ENCODE measurements around the gene MAGI2.

MAGI2 gene

GRCh38 chr7:78679112-78679876 is 774.2 kb downstream of the MAGI2 start:
- H3K9ac ChIP-seq (ENCODE audit: low read depth, low read length, poor library complexity), result no peak overlapping the region
- no peaks in the 10 kb centered on the region for H3K36me3 ChIP-seq (replicated peaks in 1 of 2; ENCODE audit: control insufficient read depth in 2 of 2, insufficient read depth in 2 of 2, low read length in 2 of 2)
- H3K18ac ChIP-seq (ENCODE audit: low read length), result no peak overlapping the region
- no peak overlapping the region for H2BK120ac ChIP-seq (ENCODE audit: low read depth, low read length)
- H3K4me2 ChIP-seq (ENCODE audit: insufficient read depth, low read length, poor library complexity, severe bottlenecking), result no peak overlapping the region
- no peak overlapping the region for H2BK15ac ChIP-seq (ENCODE audit: low read length)
- no peak overlapping the region for H4K8ac ChIP-seq (ENCODE audit: low read depth, low read length)
- no peak overlapping the region for H3K27ac ChIP-seq (replicated peaks; ENCODE audit: low read length)
- H3K14ac ChIP-seq (ENCODE audit: low read length), result no peak overlapping the region
- H2AK5ac ChIP-seq (ENCODE audit: low read depth, low read length), result no peak overlapping the region
- no peak overlapping the region for H2BK12ac ChIP-seq (ENCODE audit: low read length)
- H3K27me3 ChIP-seq (ENCODE audit: control insufficient read depth in 3 of 3, insufficient read depth in 3 of 3, low read depth in 1 of 3, low read length in 3 of 3), result no peaks in the 10 kb centered on the region
- no peak overlapping the region for H3K23ac ChIP-seq (ENCODE audit: low read depth, low read length, poor library complexity)
- no CpG with 5 or more reads among the region's 6 CpGs for WGBS, 2 donors (ENCODE audit: extremely low coverage in 2 of 2, insufficient read length in 2 of 2, insufficient replicate concordance in 1 of 2)
- H4K91ac ChIP-seq (ENCODE audit: low read depth, low read length, poor library complexity), result no peak overlapping the region
- no peak for DNase-seq (ENCODE audit: low spot score)
- no peaks in the 10 kb centered on the region for H3K4me1 ChIP-seq (ENCODE audit: control insufficient read depth in 2 of 2, insufficient read depth in 1 of 2, low read depth in 1 of 2, low read length in 2 of 2)
- H2AFZ ChIP-seq (ENCODE audit: low read length), result no peak overlapping the region
- H3K4ac ChIP-seq (ENCODE audit: low read length), result no peak overlapping the region
- no peaks in the 10 kb centered on the region for H3K79me1 ChIP-seq (ENCODE audit: low read depth, low read length)
- no peaks in the 10 kb centered on the region for H3K9me3 ChIP-seq (replicated peaks in 1 of 2; ENCODE audit: control insufficient read depth in 2 of 2, insufficient read depth in 1 of 2, low read depth in 1 of 2, low read length in 2 of 2)
- no peak overlapping the region for H3K4me3 ChIP-seq (ENCODE audit: low read length in 2 of 2)
- no peak overlapping the region for H2BK5ac ChIP-seq (ENCODE audit: low read length)

DNA sequence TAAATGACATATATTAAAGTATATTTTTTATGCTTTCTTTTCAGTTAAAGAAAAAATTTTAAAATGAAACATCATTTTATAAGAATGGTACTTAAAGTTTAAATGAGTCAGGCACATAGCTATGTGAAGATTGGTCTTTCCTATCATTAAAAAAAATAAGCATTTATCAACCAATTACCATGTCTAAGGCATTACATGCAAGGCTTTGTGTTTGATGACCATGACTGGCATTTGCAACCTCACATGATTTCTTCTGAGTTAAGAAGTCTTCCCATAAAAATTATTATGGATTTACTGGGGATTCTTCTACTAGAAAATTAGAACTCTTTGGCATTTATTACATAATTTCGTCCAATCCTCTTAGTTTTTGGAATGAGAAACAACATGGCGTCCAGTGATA is 776.1 kb downstream of the MAGI2 start:
- H2AFZ ChIP-seq (ENCODE audit: low read length), result no peak overlapping the region
- H3K4me3 ChIP-seq (ENCODE audit: low read length in 2 of 2), result no peak overlapping the region
- no peak overlapping the region for H4K8ac ChIP-seq (ENCODE audit: low read depth, low read length)
- H3K27ac ChIP-seq (replicated peaks; ENCODE audit: low read length), result no peak overlapping the region
- H3K4me2 ChIP-seq (ENCODE audit: insufficient read depth, low read length, poor library complexity, severe bottlenecking), result no peak overlapping the region
- H3K27me3 ChIP-seq (ENCODE audit: control insufficient read depth in 3 of 3, insufficient read depth in 3 of 3, low read depth in 1 of 3, low read length in 3 of 3), result no peaks in the 10 kb centered on the region
- H3K4me1 ChIP-seq (ENCODE audit: control insufficient read depth in 2 of 2, insufficient read depth in 1 of 2, low read depth in 1 of 2, low read length in 2 of 2), result no peaks in the 10 kb centered on the region
- no peaks in the 10 kb centered on the region for H3K79me1 ChIP-seq (ENCODE audit: low read depth, low read length)
- H3K18ac ChIP-seq (ENCODE audit: low read length), result no peak overlapping the region
- H3K36me3 ChIP-seq (replicated peaks in 1 of 2; ENCODE audit: control insufficient read depth in 2 of 2, insufficient read depth in 2 of 2, low read length in 2 of 2), result no peaks in the 10 kb centered on the region
- H2BK12ac ChIP-seq (ENCODE audit: low read length), result no peak overlapping the region
- no peak overlapping the region for H2BK5ac ChIP-seq (ENCODE audit: low read length)
- DNase-seq (ENCODE audit: low spot score), result no peak
- no peak overlapping the region for H3K23ac ChIP-seq (ENCODE audit: low read depth, low read length, poor library complexity)
- H3K9ac ChIP-seq (ENCODE audit: low read depth, low read length, poor library complexity), result no peak overlapping the region
- H3K4ac ChIP-seq (ENCODE audit: low read length), result no peak overlapping the region
- H2BK15ac ChIP-seq (ENCODE audit: low read length), result no peak overlapping the region
- no peak overlapping the region for H4K91ac ChIP-seq (ENCODE audit: low read depth, low read length, poor library complexity)
- H3K9me3 ChIP-seq (replicated peaks in 1 of 2; ENCODE audit: control insufficient read depth in 2 of 2, insufficient read depth in 1 of 2, low read depth in 1 of 2, low read length in 2 of 2), result no peaks in the 10 kb centered on the region
- no CpG with 5 or more reads among the region's 2 CpGs for WGBS, 2 donors (ENCODE audit: extremely low coverage in 2 of 2, insufficient read length in 2 of 2, insufficient replicate concordance in 1 of 2)
- no peak overlapping the region for H2BK120ac ChIP-seq (ENCODE audit: low read depth, low read length)
- no peak overlapping the region for H2AK5ac ChIP-seq (ENCODE audit: low read depth, low read length)
- no peak overlapping the region for H3K14ac ChIP-seq (ENCODE audit: low read length)

GRCh38 chr7:78675511-78675910 is 778.0 kb downstream of the MAGI2 start:
- Histone ChIP-seq H3K14ac (ENCODE audit: low read length) (no peak overlapping the region), H3K4me3 (ENCODE audit: low read length in 2 of 2) (no peak overlapping the region), H2AK5ac (ENCODE audit: low read depth, low read length) (no peak overlapping the region), H3K36me3 (replicated peaks in 1 of 2; ENCODE audit: control insufficient read depth in 2 of 2, insufficient read depth in 2 of 2, low read length in 2 of 2) (no peaks in the 10 kb centered on the region), H3K9ac (ENCODE audit: low read depth, low read length, poor library complexity) (no peak overlapping the region), H3K18ac (ENCODE audit: low read length) (no peak overlapping the region), H3K79me1 (ENCODE audit: low read depth, low read length) (no peaks in the 10 kb centered on the region), H3K27ac (replicated peaks; ENCODE audit: low read length) (no peak overlapping the region), H3K9me3 (replicated peaks in 1 of 2; ENCODE audit: control insufficient read depth in 2 of 2, insufficient read depth in 1 of 2, low read depth in 1 of 2, low read length in 2 of 2) (no peaks in the 10 kb centered on the region), H3K27me3 (ENCODE audit: control insufficient read depth in 3 of 3, insufficient read depth in 3 of 3, low read depth in 1 of 3, low read length in 3 of 3) (no peaks in the 10 kb centered on the region), H2AFZ (ENCODE audit: low read length) (no peak overlapping the region), H2BK5ac (ENCODE audit: low read length) (no peak overlapping the region), H3K4ac (ENCODE audit: low read length) (no peak overlapping the region), H2BK120ac (ENCODE audit: low read depth, low read length) (no peak overlapping the region), H4K91ac (ENCODE audit: low read depth, low read length, poor library complexity) (no peak overlapping the region), H3K4me1 (ENCODE audit: control insufficient read depth in 2 of 2, insufficient read depth in 1 of 2, low read depth in 1 of 2, low read length in 2 of 2) (no peaks in the 10 kb centered on the region), H2BK12ac (ENCODE audit: low read length) (no peak overlapping the region), H3K4me2 (ENCODE audit: insufficient read depth, low read length, poor library complexity, severe bottlenecking) (no peak overlapping the region), H4K8ac (ENCODE audit: low read depth, low read length) (no peak overlapping the region), H3K23ac (ENCODE audit: low read depth, low read length, poor library complexity) (no peak overlapping the region), H2BK15ac (ENCODE audit: low read length) (no peak overlapping the region)
- WGBS, 2 donors (ENCODE audit: extremely low coverage in 2 of 2, insufficient read length in 2 of 2, insufficient replicate concordance in 1 of 2), result no CpG with 5 or more reads among the region's 3 CpGs
- DNase-seq (ENCODE audit: low spot score), result no peak

GRCh38 chr7:78673272-78673671 is 780.2 kb downstream of the MAGI2 start:
- H3K23ac ChIP-seq (ENCODE audit: low read depth, low read length, poor library complexity), result no peak overlapping the region
- no peak overlapping the region for H2BK120ac ChIP-seq (ENCODE audit: low read depth, low read length)
- H4K8ac ChIP-seq (ENCODE audit: low read depth, low read length), result no peak overlapping the region
- no peak overlapping the region for H3K27ac ChIP-seq (replicated peaks; ENCODE audit: low read length)
- H2BK5ac ChIP-seq (ENCODE audit: low read length), result no peak overlapping the region
- H2AK5ac ChIP-seq (ENCODE audit: low read depth, low read length), result no peak overlapping the region
- no peak overlapping the region for H2BK15ac ChIP-seq (ENCODE audit: low read length)
- H3K18ac ChIP-seq (ENCODE audit: low read length), result no peak overlapping the region
- no peak overlapping the region for H3K4me2 ChIP-seq (ENCODE audit: insufficient read depth, low read length, poor library complexity, severe bottlenecking)
- H3K27me3 ChIP-seq (ENCODE audit: control insufficient read depth in 3 of 3, insufficient read depth in 3 of 3, low read depth in 1 of 3, low read length in 3 of 3), result no peaks in the 10 kb centered on the region
- no peak overlapping the region for H3K4ac ChIP-seq (ENCODE audit: low read length)
- DNase-seq (ENCODE audit: low spot score), result no peak
- H3K9ac ChIP-seq (ENCODE audit: low read depth, low read length, poor library complexity), result no peak overlapping the region
- no peaks in the 10 kb centered on the region for H3K36me3 ChIP-seq (replicated peaks in 1 of 2; ENCODE audit: control insufficient read depth in 2 of 2, insufficient read depth in 2 of 2, low read length in 2 of 2)
- H3K79me1 ChIP-seq (ENCODE audit: low read depth, low read length), result no peaks in the 10 kb centered on the region
- H3K4me3 ChIP-seq (ENCODE audit: low read length in 2 of 2), result no peak overlapping the region
- H2BK12ac ChIP-seq (ENCODE audit: low read length), result no peak overlapping the region
- H2AFZ ChIP-seq (ENCODE audit: low read length), result no peak overlapping the region
- no peak overlapping the region for H3K14ac ChIP-seq (ENCODE audit: low read length)
- H4K91ac ChIP-seq (ENCODE audit: low read depth, low read length, poor library complexity), result no peak overlapping the region
- H3K9me3 ChIP-seq (replicated peaks in 1 of 2; ENCODE audit: control insufficient read depth in 2 of 2, insufficient read depth in 1 of 2, low read depth in 1 of 2, low read length in 2 of 2), result no peaks in the 10 kb centered on the region
- no peaks in the 10 kb centered on the region for H3K4me1 ChIP-seq (ENCODE audit: control insufficient read depth in 2 of 2, insufficient read depth in 1 of 2, low read depth in 1 of 2, low read length in 2 of 2)

All from neuronal stem cell (in vitro differentiated cells).